IMR-90 (cell line): ENCODE results near the gene SLCO3A1. TPM values are rescaled to one million over a fixed set of nuclear protein-coding genes. Genes with fewer than 3 reads are reported as not detected.

Experiments
- ATAC-seq: fragments of 200-7000 bp; cut with Tn5 transposase; 2 replicates; pipeline ENCODE4 v1.9.1; 2020; ENCODE audit warnings: low read depth, mild to moderate bottlenecking, moderate library complexity
- BruUV-seq: library from RNA; stranded (reverse); fragments of 400-500 nt; replicated peaks from 2 replicates; lab custom pipeline; 2021; lab: Mats Ljungman, UMichigan
- CTCF ChIA-PET: fragments of 300-600 bp; formaldehyde crosslinking; extraction: SDS; loops from one replicate; lab custom pipeline; 2021; ENCODE audit warnings: antibody characterized with exemption; lab: Yijun Ruan, JAX
- POLR2A ChIA-PET: fragments of 300-600 bp; sonication (Branson Sonifier 250); formaldehyde crosslinking; loops from one replicate; lab custom pipeline; 2022; ENCODE audit warnings: antibody characterized with exemption; ENCODE audit not compliant: unreplicated experiment; lab: Charles Lee
- DNase-seq: peaks from one replicate; pipeline ENCODE4 v3.0.0; 2013
- H2AFZ ChIP-seq: replicated peaks from 2 replicates; pipeline ENCODE3; 2013; ENCODE audit warnings: low read length, mild to moderate bottlenecking; ENCODE audit not compliant: poor library complexity
- H2AK5ac ChIP-seq: 2 replicates; pipeline ENCODE4 v1.6.1; 2013; ENCODE audit warnings: low read depth, low read length, inconsistent platforms
- H2AK9ac ChIP-seq: replicated peaks from 2 replicates; pipeline ENCODE3; 2013; ENCODE audit warnings: mild to moderate bottlenecking, low read depth, low read length, moderate library complexity; ENCODE audit not compliant: poor library complexity
- H2BK120ac ChIP-seq: 2 replicates; pipeline ENCODE4 v1.6.1; 2013; ENCODE audit warnings: low read depth, low read length, inconsistent platforms
- H2BK15ac ChIP-seq: 3 replicates; pipeline ENCODE4 v1.6.1; 2013; ENCODE audit warnings: low read depth, low read length, inconsistent platforms
- H2BK20ac ChIP-seq: 2 replicates; pipeline ENCODE4 v1.6.1; 2013; ENCODE audit warnings: low read depth, mild to moderate bottlenecking, inconsistent platforms, low read length, moderate library complexity
- H2BK5ac ChIP-seq: 2 replicates; pipeline ENCODE4 v1.6.1; 2013; ENCODE audit warnings: mild to moderate bottlenecking, low read depth, low read length, inconsistent platforms; ENCODE audit not compliant: poor library complexity, severe bottlenecking
- H3K14ac ChIP-seq: replicated peaks from 2 replicates; pipeline ENCODE4 v1.6.1; 2013; ENCODE audit warnings: low read depth, low read length, inconsistent platforms
- H3K18ac ChIP-seq: 2 replicates; pipeline ENCODE4 v1.6.1; 2013; ENCODE audit warnings: low read depth, low read length, control low read depth
- H3K23ac ChIP-seq: 2 replicates; pipeline ENCODE4 v1.6.1; 2013; ENCODE audit warnings: low read depth, low read length, inconsistent platforms
- H3K27ac ChIP-seq: 2 replicates; pipeline ENCODE4 v1.5.1; 2013; ENCODE audit warnings: mild to moderate bottlenecking, control low read depth, low read length; ENCODE audit not compliant: insufficient read depth
- H3K27me3 ChIP-seq: 2 replicates; pipeline ENCODE4 v1.6.1; 2013; ENCODE audit warnings: low read length; ENCODE audit not compliant: control insufficient read depth, insufficient read depth
- H3K36me3 ChIP-seq: 2 replicates; pipeline ENCODE4 v1.6.1; 2013; ENCODE audit warnings: low read length, mixed read lengths; ENCODE audit not compliant: control insufficient read depth, insufficient read depth
- H3K4ac ChIP-seq: 2 replicates; pipeline ENCODE4 v1.6.1; 2013; ENCODE audit warnings: low read depth, low read length, inconsistent platforms
- H3K4me1 ChIP-seq: 2 replicates; pipeline ENCODE4 v1.6.1; 2013; ENCODE audit warnings: low read length, mixed read lengths; ENCODE audit not compliant: control insufficient read depth, insufficient read depth
- H3K4me2 ChIP-seq: 2 replicates; pipeline ENCODE4 v1.6.1; 2013; ENCODE audit warnings: low read depth, mild to moderate bottlenecking, control low read depth, low read length, moderate library complexity
- H3K4me3 ChIP-seq: 2 replicates; pipeline ENCODE4 v1.5.1; 2013; ENCODE audit warnings: low read depth, mild to moderate bottlenecking, control low read depth, low read length, moderate library complexity; ENCODE audit not compliant: insufficient read depth
- H3K56ac ChIP-seq: 2 replicates; pipeline ENCODE4 v1.6.1; 2013; ENCODE audit warnings: low read length, inconsistent platforms; ENCODE audit not compliant: insufficient read depth; ENCODE audit errors: extremely low read depth
- H3K79me1 ChIP-seq, 2 experiments: 2 replicates each; pipeline ENCODE4 v1.6.1; 2013; ENCODE audit warnings: low read length in 2 of 2, inconsistent platforms in 1 of 2, low read depth in 1 of 2
- H3K9ac ChIP-seq: 2 replicates; pipeline ENCODE4 v1.6.1; 2013; ENCODE audit warnings: low read depth, low read length, control low read depth
- H3K9me1 ChIP-seq: 2 replicates; pipeline ENCODE4 v1.6.1; 2013; ENCODE audit warnings: low read length, inconsistent platforms; ENCODE audit not compliant: insufficient read depth
- H3K9me3 ChIP-seq: 2 replicates; pipeline ENCODE4 v1.6.1; 2013; ENCODE audit warnings: low read length; ENCODE audit not compliant: control insufficient read depth, insufficient read depth
- H4K20me1 ChIP-seq: 2 replicates; pipeline ENCODE4 v1.6.1; 2013; ENCODE audit warnings: low read length, inconsistent platforms; ENCODE audit not compliant: insufficient read depth
- H4K5ac ChIP-seq: 2 replicates; pipeline ENCODE4 v1.6.1; 2013; ENCODE audit warnings: mild to moderate bottlenecking, low read depth, low read length, control low read depth
- H4K8ac ChIP-seq, 2 experiments: 2 replicates each; pipeline ENCODE4 v1.6.1; 2013; ENCODE audit warnings: low read depth in 2 of 2, low read length in 2 of 2, control low read depth in 1 of 2, inconsistent platforms in 1 of 2
- H4K91ac ChIP-seq: 2 replicates; pipeline ENCODE4 v1.6.1; 2013; ENCODE audit warnings: low read depth, low read length, inconsistent platforms; ENCODE audit not compliant: insufficient read depth
- BHLHE40 ChIP-seq: fragments of 150-350 bp; IDR thresholded peaks from 2 replicates; pipeline ENCODE4 v1.6.1; 2016; ENCODE audit warnings: mild to moderate bottlenecking, low read depth, low read length
- CEBPB ChIP-seq: IDR thresholded peaks from 2 replicates; pipeline ENCODE4 v1.6.1; 2012; ENCODE audit warnings: low read depth, low read length, improper control_type of control experiment
- WGBS, 2 experiments: methylation state at CpG; one replicate each; pipeline versions ENCODE4 v1.1.5 to v1.1.7; 2013; ENCODE audit warnings: missing lambda C conversion rate in 2 of 2; ENCODE audit not compliant: insufficient read length in 1 of 2; ENCODE audit errors: extremely low coverage in 2 of 2; 5-methylcytosine and 5-hydroxymethylcytosine counted together
- dilution Hi-C: fragments of 300-500 bp; cut with HindIII; formaldehyde crosslinking; loops from one replicate; pipeline ENCODE4 v1.14.3; 2018; ENCODE audit warnings: low sequenced_read_pairs; ENCODE audit not compliant: unreplicated experiment
- in situ Hi-C: fragments of 300-500 bp; cut with MboI; formaldehyde crosslinking; loops from 3 replicates; pipeline ENCODE4 v1.14.3; 2019; ENCODE audit warnings: low sequenced_read_pairs, inconsistent platforms, mixed read lengths
- intact Hi-C: fragments of 100-400 bp; cut with micrococcal nuclease; formaldehyde crosslinking; loops from 2 replicates; pipeline ENCODE4 v1.10.0; 2022
- polyA plus RNA-seq, 3 experiments: library from polyadenylated mRNA; depleted of rRNA; stranded (reverse); fragments of >200 nt; gene quantifications; 2 replicates each; pipeline ENCODE4 v1.2.3, GENCODE V29; 2012; ENCODE audit warnings: low replicate concordance in 1 of 3
- total RNA-seq: library from RNA; depleted of rRNA; stranded (reverse); fragments of >200 nt; gene quantifications from 2 replicates; pipeline ENCODE4 v1.2.3, GENCODE V29; 2012

The SLCO3A1 gene
- total and polyA plus RNA-seq, 2 of the 4 experiments (the other 2 are of a cell fraction) = 4.7 to 8.1 TPM

- H3K9me1 ChIP-seq = no peaks in the 10 kb centered on the region
- no peaks in the 10 kb centered on the region for H4K20me1 ChIP-seq
- no peak overlapping the region for H4K91ac ChIP-seq
- H2AK9ac ChIP-seq = no peak overlapping the region
- H2BK120ac ChIP-seq = no peak overlapping the region
- no peak overlapping the region for H3K56ac ChIP-seq
- H2BK15ac ChIP-seq = no peak overlapping the region
- no peaks in the 10 kb centered on the region for H3K27me3 ChIP-seq
- no peak overlapping the region for H3K14ac ChIP-seq
- WGBS, 2 experiments = no CpG with 5 or more reads among the region's 5 CpGs
- H2AK5ac ChIP-seq = no peak overlapping the region
- H3K18ac ChIP-seq = no peak overlapping the region
- H4K5ac ChIP-seq = no peak overlapping the region
- no peaks in the 10 kb centered on the region for H3K79me1 ChIP-seq
- H3K27ac ChIP-seq = no peak overlapping the region
- H2BK20ac ChIP-seq = no peak overlapping the region
- H2AFZ ChIP-seq = no peak overlapping the region
- DNase-seq = peak; percentile 44
- no peak overlapping the region for H3K4me2 ChIP-seq
- dilution Hi-C loops (no loop called here), in situ Hi-C loops (loop anchor here (5.0 to 10.0 kb wide), 2 partner anchors 227 to 370 kb away; no protein-coding TSS in a partner anchor), intact Hi-C loops (loop anchor here (10.0 kb wide), 1 partner anchor 130 kb away; no protein-coding TSS in a partner anchor)
- no peak overlapping the region for H3K4ac ChIP-seq
- H2BK5ac ChIP-seq = no peak overlapping the region
- no TSS peak for BruUV-seq
- no peak for ATAC-seq
- TF ChIP-seq CEBPB (peak; percentile 39; the same call in 1 of the 2 replicates), BHLHE40 (no peak)
- no peaks in the 10 kb centered on the region for H3K9me3 ChIP-seq
- no peaks in the 10 kb centered on the region for H3K36me3 ChIP-seq
- no peaks in the 10 kb centered on the region for H3K4me1 ChIP-seq
- ChIA-PET POLR2A (no interaction called here), CTCF (no interaction called here)
- no peak overlapping the region for H3K4me3 ChIP-seq
- no peak overlapping the region for H3K9ac ChIP-seq
- no peak overlapping the region for H4K8ac ChIP-seq
- H3K23ac ChIP-seq = no peak overlapping the region
Observed at GRCh38 chr15:92074646-92075045, 221.1 kb downstream of the SLCO3A1 start.
